WTC11 (cell line): ENCODE data around the gene LDAF1. TPM values are rescaled to one million over a fixed set of nuclear protein-coding genes. Genes with fewer than 3 reads are reported as not detected.

Experiments used
- ATAC-seq: fragments of 200-7000 bp; cut with Tn5 transposase; 2 replicates; pipeline ENCODE4 v1.10.0; 2021; ENCODE audit warnings: mild to moderate bottlenecking, moderate library complexity
- CTCF ChIA-PET: fragments of 300-600 bp; sonication (Branson Sonifier 250); formaldehyde crosslinking; loops from one replicate; lab custom pipeline; 2021; ENCODE audit warnings: antibody characterized with exemption; lab: Charles Lee
- POLR2A ChIA-PET: fragments of 350-600 bp; sonication (Branson Sonifier 250); formaldehyde crosslinking; loops from one replicate; lab custom pipeline; 2021; ENCODE audit warnings: antibody characterized with exemption; lab: Charles Lee
- DNase-seq: peaks from one replicate; pipeline ENCODE4 v3.0.0; 2021; ENCODE audit warnings: low spot score
- H3K27ac Mint-ChIP-seq: 2 replicates; pipeline ENCODE4 v1.8.0; 2021; ENCODE audit warnings: mixed read lengths
- H3K27me3 Mint-ChIP-seq: 2 replicates; pipeline ENCODE4 v1.8.0; 2021; ENCODE audit warnings: low read depth, mild to moderate bottlenecking, moderate library complexity, mixed read lengths
- H3K36me3 Mint-ChIP-seq: 2 replicates; pipeline ENCODE4 v1.8.0; 2021; ENCODE audit warnings: mixed read lengths
- H3K4me1 Mint-ChIP-seq: 2 replicates; pipeline ENCODE4 v1.8.0; 2022; ENCODE audit warnings: mixed read lengths
- H3K4me3 Mint-ChIP-seq: 2 replicates; pipeline ENCODE4 v1.8.0; 2021; ENCODE audit warnings: mild to moderate bottlenecking, moderate library complexity, mixed read lengths
- H3K9me3 Mint-ChIP-seq: 2 replicates; pipeline ENCODE4 v1.8.0; 2021; ENCODE audit warnings: mixed read lengths
- FOXK1 ChIP-seq: sonication (generic); formaldehyde crosslinking; IDR thresholded peaks from 2 replicates; pipeline ENCODE4 v1.8.0; 2022; ENCODE audit warnings: mild to moderate bottlenecking, moderate library complexity, missing genetic modification reagents
- FOXP1 ChIP-seq: sonication (generic); formaldehyde crosslinking; IDR thresholded peaks from 2 replicates; pipeline ENCODE4 v1.8.0; 2022; ENCODE audit warnings: missing genetic modification reagents, mild to moderate bottlenecking, moderate library complexity, borderline replicate concordance
- HMGXB4 ChIP-seq: sonication (generic); formaldehyde crosslinking; IDR thresholded peaks from 2 replicates; pipeline ENCODE4 v1.8.1; 2023; ENCODE audit warnings: mild to moderate bottlenecking, moderate library complexity, missing genetic modification reagents
- IRF2 ChIP-seq: sonication (generic); formaldehyde crosslinking; IDR thresholded peaks from 2 replicates; pipeline ENCODE4 v1.8.0; 2022; ENCODE audit warnings: low read depth, missing genetic modification reagents, borderline replicate concordance
- JAZF1 ChIP-seq: fragments of 250-450 bp; sonication (Bioruptor Pico); IDR thresholded peaks from 2 replicates; pipeline ENCODE4 v1.9.0; 2021; ENCODE audit warnings: moderate library complexity, mild to moderate bottlenecking, inconsistent platforms
- JUN ChIP-seq: sonication (generic); formaldehyde crosslinking; IDR thresholded peaks from 2 replicates; pipeline ENCODE4 v1.8.0; 2023; ENCODE audit warnings: mild to moderate bottlenecking, missing genetic modification reagents
- KAT7 ChIP-seq: sonication (generic); formaldehyde crosslinking; IDR thresholded peaks from 2 replicates; pipeline ENCODE4 v1.8.1; 2023; ENCODE audit warnings: missing genetic modification reagents, mild to moderate bottlenecking, borderline replicate concordance
- MXD4 ChIP-seq: fragments of 250-450 bp; sonication (Bioruptor Pico); IDR thresholded peaks from 2 replicates; pipeline ENCODE4 v1.8.0; 2021; ENCODE audit warnings: mild to moderate bottlenecking, moderate library complexity, borderline replicate concordance
- NFE2L1 ChIP-seq: sonication (generic); formaldehyde crosslinking; IDR thresholded peaks from 2 replicates; pipeline ENCODE4 v1.8.1; 2023; ENCODE audit warnings: missing genetic modification reagents
- NR1H2 ChIP-seq: sonication (generic); formaldehyde crosslinking; IDR thresholded peaks from 2 replicates; pipeline ENCODE4 v1.9.0; 2021; ENCODE audit warnings: mild to moderate bottlenecking, moderate library complexity, missing genetic modification reagents
- PRDM15 ChIP-seq: sonication (generic); formaldehyde crosslinking; IDR thresholded peaks from 2 replicates; pipeline ENCODE4 v1.8.0; 2022; ENCODE audit warnings: missing genetic modification reagents
- SMAD4 ChIP-seq: sonication (generic); formaldehyde crosslinking; IDR thresholded peaks from 2 replicates; pipeline ENCODE4 v1.8.0; 2022; ENCODE audit warnings: mild to moderate bottlenecking, missing genetic modification reagents
- SOX15 ChIP-seq: fragments of 250-450 bp; sonication (Bioruptor Pico); IDR thresholded peaks from 2 replicates; pipeline ENCODE4 v1.9.0; 2021; ENCODE audit warnings: mild to moderate bottlenecking
- SP1 ChIP-seq: sonication (generic); formaldehyde crosslinking; conservative IDR thresholded peaks from 2 replicates; pipeline ENCODE4 v1.8.1; 2022; ENCODE audit warnings: missing genetic modification reagents
- TCF7 ChIP-seq: sonication (generic); formaldehyde crosslinking; IDR thresholded peaks from 2 replicates; pipeline ENCODE4 v1.8.0; 2022; ENCODE audit warnings: mild to moderate bottlenecking, low read depth, missing genetic modification reagents, moderate library complexity
- ZNF121 ChIP-seq: sonication (generic); formaldehyde crosslinking; IDR thresholded peaks from 2 replicates; pipeline ENCODE4 v1.8.0; 2023; ENCODE audit warnings: missing genetic modification reagents
- ZNF281 ChIP-seq: sonication (generic); formaldehyde crosslinking; IDR thresholded peaks from 2 replicates; pipeline ENCODE4 v1.8.0; 2023; ENCODE audit warnings: mild to moderate bottlenecking, missing genetic modification reagents
- ZNF671 ChIP-seq: fragments of 250-450 bp; sonication (Bioruptor Pico); IDR thresholded peaks from 2 replicates; pipeline ENCODE4 v1.8.0; 2021; ENCODE audit warnings: mild to moderate bottlenecking
- total RNA-seq: library from RNA; stranded (reverse); gene quantifications from 3 replicates; pipeline ENCODE4 v1.2.3, GENCODE V29; 2021
- TF ChIP-seq, protein P1 (sequence below): sonication (generic); formaldehyde crosslinking; IDR thresholded peaks from 2 replicates; pipeline ENCODE4 v1.8.0; 2022; ENCODE audit warnings: mild to moderate bottlenecking, missing genetic modification reagents
- TF ChIP-seq, protein P2 (sequence below): sonication (generic); formaldehyde crosslinking; IDR thresholded peaks from 2 replicates; pipeline ENCODE4 v1.8.0; 2022; ENCODE audit warnings: mild to moderate bottlenecking, missing genetic modification reagents
- TF ChIP-seq, protein P3 (sequence below): sonication (generic); formaldehyde crosslinking; IDR thresholded peaks from 2 replicates; pipeline ENCODE4 v1.8.1; 2023; ENCODE audit warnings: mild to moderate bottlenecking, missing genetic modification reagents

The LDAF1 gene
- total RNA-seq, 1 experiment from 2014 or later: 42.8 TPM

DNA sequence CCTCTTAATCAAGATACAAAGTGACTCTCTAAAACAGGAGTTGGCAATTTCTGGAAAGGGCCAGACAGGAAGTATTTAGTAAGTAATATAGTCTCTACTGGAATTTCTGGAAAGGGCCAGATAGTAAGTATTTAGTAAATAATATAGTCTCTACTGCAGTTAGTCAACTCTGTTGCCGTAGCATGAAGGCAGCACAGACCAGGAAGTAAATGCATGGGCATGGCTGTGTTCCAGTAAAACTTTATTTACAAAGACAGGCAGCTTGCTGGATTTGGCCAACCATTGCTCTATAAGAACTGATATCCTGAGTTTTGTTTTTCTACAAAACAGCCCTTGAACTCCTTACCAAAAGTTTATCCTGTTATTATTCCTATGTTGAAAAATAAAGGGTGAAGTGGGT, 16.9 kb downstream of the LDAF1 start (continued):
- TF ChIP-seq FOXP1 (CRISPR knock-in tag): no peak
- no peak for TF ChIP-seq ZNF671
- TF ChIP-seq SP1 (CRISPR knock-in tag): no peak
- TF ChIP-seq NR1H2: no peak

GRCh38 chr16:21179126-21179982, 20.9 kb downstream of the LDAF1 start:
- peaks cover 46% of the 10 kb centered on the region for H3K9me3 Mint-ChIP-seq
- ATAC-seq (no peak), DNase-seq (no peak)
- no peaks in the 10 kb centered on the region for H3K4me1 Mint-ChIP-seq
- H3K4me3 Mint-ChIP-seq: no peak overlapping the region
- TF ChIP-seq SP1 (CRISPR knock-in tag) (no peak), FOXK1 (no peak), HMGXB4 (no peak), SMAD4 (CRISPR knock-in tag) (no peak), TCF7 (CRISPR knock-in tag) (no peak), NFE2L1 (no peak), SOX15 (CRISPR knock-in tag) (no peak)
- TF ChIP-seq, protein P1, sequence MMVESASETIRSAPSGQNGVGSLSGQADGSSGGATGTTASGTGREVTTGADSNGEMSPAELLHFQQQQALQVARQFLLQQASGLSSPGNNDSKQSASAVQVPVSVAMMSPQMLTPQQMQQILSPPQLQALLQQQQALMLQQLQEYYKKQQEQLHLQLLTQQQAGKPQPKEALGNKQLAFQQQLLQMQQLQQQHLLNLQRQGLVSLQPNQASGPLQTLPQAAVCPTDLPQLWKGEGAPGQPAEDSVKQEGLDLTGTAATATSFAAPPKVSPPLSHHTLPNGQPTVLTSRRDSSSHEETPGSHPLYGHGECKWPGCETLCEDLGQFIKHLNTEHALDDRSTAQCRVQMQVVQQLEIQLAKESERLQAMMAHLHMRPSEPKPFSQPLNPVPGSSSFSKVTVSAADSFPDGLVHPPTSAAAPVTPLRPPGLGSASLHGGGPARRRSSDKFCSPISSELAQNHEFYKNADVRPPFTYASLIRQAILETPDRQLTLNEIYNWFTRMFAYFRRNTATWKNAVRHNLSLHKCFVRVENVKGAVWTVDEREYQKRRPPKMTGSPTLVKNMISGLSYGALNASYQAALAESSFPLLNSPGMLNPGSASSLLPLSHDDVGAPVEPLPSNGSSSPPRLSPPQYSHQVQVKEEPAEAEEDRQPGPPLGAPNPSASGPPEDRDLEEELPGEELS (CRISPR knock-in tag): no peak
- peaks cover 87% of the 10 kb centered on the region for H3K36me3 Mint-ChIP-seq
- POLR2A ChIA-PET: no interaction called here
- H3K27ac Mint-ChIP-seq: no peak overlapping the region
- CTCF ChIA-PET: interaction anchor here (1.0 kb wide), 1 partner anchor 9 kb away, joined by 3 read pairs; no protein-coding TSS in a partner anchor
- H3K27me3 Mint-ChIP-seq: no peaks in the 10 kb centered on the region

DNA sequence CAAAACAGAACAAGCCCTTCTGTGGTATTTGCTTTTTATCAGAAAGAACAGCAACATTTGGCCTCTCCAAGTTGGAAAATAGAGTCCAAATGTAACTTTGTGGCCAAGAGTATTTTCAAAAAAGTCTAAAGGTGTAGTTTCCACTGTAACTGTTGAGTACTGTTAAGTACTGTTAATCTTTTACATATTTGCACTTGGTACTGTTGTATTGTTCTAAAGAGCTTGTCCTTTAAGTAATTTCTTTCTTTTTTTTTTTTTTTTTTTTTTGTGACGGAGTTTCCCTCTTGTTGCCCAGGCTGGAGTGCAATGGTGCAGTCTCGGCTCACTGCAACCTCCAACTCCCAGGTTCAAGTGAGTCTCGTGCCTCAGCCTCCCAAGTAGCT, 21.5 kb downstream of the LDAF1 start:
- Mint-ChIP-seq H3K27ac (no peak overlapping the region), H3K4me1 (no peaks in the 10 kb centered on the region), H3K36me3 (peaks cover 84% of the 10 kb centered on the region), H3K9me3 (peaks cover 49% of the 10 kb centered on the region), H3K4me3 (no peak overlapping the region), H3K27me3 (no peaks in the 10 kb centered on the region)
- no peak for DNase-seq
- ChIA-PET CTCF (interaction anchor here (1.0 to 1.3 kb wide), 2 partner anchors 9 to 121 kb away, joined by 3 to 6 read pairs; no protein-coding TSS in a partner anchor), POLR2A (no interaction called here)
- ATAC-seq: no peak
- TF ChIP-seq PRDM15 (no peak), KAT7 (CRISPR knock-in tag) (no peak), ZNF121 (CRISPR knock-in tag) (no peak), IRF2 (CRISPR knock-in tag) (no peak), SP1 (CRISPR knock-in tag) (no peak), MXD4 (CRISPR knock-in tag) (no peak), ZNF281 (CRISPR knock-in tag) (no peak), ZNF671 (no peak), JAZF1 (CRISPR knock-in tag) (no peak), JUN (CRISPR knock-in tag) (no peak)
- TF ChIP-seq, protein P2, sequence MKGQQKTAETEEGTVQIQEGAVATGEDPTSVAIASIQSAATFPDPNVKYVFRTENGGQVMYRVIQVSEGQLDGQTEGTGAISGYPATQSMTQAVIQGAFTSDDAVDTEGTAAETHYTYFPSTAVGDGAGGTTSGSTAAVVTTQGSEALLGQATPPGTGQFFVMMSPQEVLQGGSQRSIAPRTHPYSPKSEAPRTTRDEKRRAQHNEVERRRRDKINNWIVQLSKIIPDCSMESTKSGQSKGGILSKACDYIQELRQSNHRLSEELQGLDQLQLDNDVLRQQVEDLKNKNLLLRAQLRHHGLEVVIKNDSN (CRISPR knock-in tag): no peak
- TF ChIP-seq, protein P3, sequence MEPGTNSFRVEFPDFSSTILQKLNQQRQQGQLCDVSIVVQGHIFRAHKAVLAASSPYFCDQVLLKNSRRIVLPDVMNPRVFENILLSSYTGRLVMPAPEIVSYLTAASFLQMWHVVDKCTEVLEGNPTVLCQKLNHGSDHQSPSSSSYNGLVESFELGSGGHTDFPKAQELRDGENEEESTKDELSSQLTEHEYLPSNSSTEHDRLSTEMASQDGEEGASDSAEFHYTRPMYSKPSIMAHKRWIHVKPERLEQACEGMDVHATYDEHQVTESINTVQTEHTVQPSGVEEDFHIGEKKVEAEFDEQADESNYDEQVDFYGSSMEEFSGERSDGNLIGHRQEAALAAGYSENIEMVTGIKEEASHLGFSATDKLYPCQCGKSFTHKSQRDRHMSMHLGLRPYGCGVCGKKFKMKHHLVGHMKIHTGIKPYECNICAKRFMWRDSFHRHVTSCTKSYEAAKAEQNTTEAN (CRISPR knock-in tag): no peak
